Adrenal gland (tissue), 5 donors: ENCODE data around the gene DYNLT2.

Experiments
- CTCF ChIP-seq, 6 experiments: fragments of 450-650 bp in 4 of 6; fragments of 200-600 bp in 2 of 6; sonication (generic) in 1 of 6; IDR thresholded peaks; 1 replicate in 5 of 6; 2 replicates in 1 of 6; pipeline versions ENCODE4 v1.5.1 to v1.8.0; 2016 to 2021; ENCODE audit warnings: antibody characterized with exemption in 6 of 6, mild to moderate bottlenecking in 2 of 6, moderate library complexity in 1 of 6
- POLR2A ChIP-seq, 2 donors: fragments of 450-650 bp; IDR thresholded peaks; one replicate each; pipeline ENCODE4 v1.6.1; 2017; ENCODE audit warnings: antibody characterized with exemption in 2 of 2, mild to moderate bottlenecking in 2 of 2, moderate library complexity in 1 of 2
- donor health status: DM: no; HTN: no; CAD: no.

- TF ChIP-seq CTCF (IDR thresholded peaks at IDR 0.05), result no peak
- no peak for TF ChIP-seq POLR2A (IDR thresholded peaks at IDR 0.05)
Observed at GRCh38 chr6:169794317-169795055, 43.1 kb upstream of the DYNLT2 start.
